NT2/D1 (cell line): ENCODE data around the gene ADGRL3.

ENCODE experiments used
- SUZ12 ChIP-seq: IDR thresholded peaks from 2 replicates; pipeline ENCODE4 v1.6.1; 2011; ENCODE audit not compliant: insufficient read length, insufficient read depth; ENCODE audit errors: extremely low read depth
- ZNF274 ChIP-seq: IDR thresholded peaks from 2 replicates; pipeline ENCODE4 v1.6.1; 2011; ENCODE audit warnings: mild to moderate bottlenecking, low read depth, low read length

DNA sequence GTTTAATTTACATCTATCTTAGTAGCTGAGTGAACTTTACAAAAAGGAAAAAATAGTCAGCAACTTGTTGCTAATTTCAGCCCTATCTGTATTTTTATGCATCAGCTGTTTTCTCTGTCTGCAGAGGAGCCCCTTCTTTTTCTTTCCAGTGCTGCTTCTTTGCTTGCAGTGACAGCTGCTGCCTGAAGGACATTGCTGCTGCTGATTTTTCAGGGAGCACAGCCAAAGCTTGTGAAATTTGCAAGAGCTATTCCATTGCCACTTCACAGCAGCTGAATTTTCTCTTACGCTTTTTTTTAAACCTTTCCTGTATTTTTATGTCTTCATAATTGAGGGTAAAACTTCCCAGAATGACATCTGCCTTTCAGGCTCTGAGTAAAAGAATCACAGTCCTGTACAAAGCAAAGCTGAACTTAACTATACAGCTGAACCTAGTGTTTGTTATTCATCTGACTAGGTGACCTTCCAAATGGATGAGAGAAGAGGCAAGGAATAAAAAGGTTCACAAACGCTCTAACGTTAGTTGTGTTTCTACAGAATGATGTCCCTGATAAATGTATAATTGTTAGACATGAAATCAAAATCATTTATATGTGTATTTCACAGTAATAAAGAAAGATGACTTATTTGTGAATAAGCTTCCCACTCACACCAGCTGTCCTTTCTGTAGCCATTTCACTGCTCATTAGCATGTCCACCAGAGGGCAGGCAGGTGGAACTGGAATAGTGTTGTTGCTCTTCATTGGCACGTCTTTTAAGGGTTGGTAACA lies 541.4 kb downstream of the ADGRL3 start:
- no peak for TF ChIP-seq SUZ12
- TF ChIP-seq ZNF274, result no peak
